ENCODE measurements around the gene EIF2S2.
"Not testable (repeated sequence)": the region's sequence is repeated elsewhere in the genome, so short reads cannot be mapped to it uniquely, and the experiment has no call there.

The EIF2S2 gene, protein sequence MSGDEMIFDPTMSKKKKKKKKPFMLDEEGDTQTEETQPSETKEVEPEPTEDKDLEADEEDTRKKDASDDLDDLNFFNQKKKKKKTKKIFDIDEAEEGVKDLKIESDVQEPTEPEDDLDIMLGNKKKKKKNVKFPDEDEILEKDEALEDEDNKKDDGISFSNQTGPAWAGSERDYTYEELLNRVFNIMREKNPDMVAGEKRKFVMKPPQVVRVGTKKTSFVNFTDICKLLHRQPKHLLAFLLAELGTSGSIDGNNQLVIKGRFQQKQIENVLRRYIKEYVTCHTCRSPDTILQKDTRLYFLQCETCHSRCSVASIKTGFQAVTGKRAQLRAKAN

GRCh38 chr20:34111702-34112599 lies at the start of gene EIF2S2:
Gene EIF2S2 (minus strand): TSS chr20:34112243. CDS start chr20:34112110, 133 bp downstream.
- DNase-seq = peak; percentile 92 to 95

- not testable (repeated sequence) for DNase-seq
These were observed 45.7 kb upstream of the EIF2S2 start for GRCh38 chr20:34157697-34158096.

DNA sequence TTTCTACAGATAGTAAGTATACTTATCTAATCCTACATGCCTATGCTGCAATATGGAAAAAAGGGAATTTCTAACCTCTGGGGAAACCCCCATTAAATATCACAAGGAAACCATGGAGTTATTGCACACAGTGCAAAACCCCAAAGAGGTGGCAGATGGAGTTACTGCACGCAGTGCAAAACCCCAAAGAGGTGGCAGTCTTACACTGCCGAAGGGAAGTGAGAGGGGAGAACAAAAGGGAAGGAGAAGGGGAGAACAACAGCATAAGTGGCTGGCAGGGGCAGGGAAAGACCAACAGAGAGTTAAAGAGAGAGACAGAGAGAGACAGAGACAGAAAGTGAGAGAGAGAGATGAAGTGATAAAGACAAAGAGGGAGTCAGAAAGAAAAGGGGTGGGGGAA lies 43.8 kb upstream of the EIF2S2 start:
- DNase-seq = no peak

DNA sequence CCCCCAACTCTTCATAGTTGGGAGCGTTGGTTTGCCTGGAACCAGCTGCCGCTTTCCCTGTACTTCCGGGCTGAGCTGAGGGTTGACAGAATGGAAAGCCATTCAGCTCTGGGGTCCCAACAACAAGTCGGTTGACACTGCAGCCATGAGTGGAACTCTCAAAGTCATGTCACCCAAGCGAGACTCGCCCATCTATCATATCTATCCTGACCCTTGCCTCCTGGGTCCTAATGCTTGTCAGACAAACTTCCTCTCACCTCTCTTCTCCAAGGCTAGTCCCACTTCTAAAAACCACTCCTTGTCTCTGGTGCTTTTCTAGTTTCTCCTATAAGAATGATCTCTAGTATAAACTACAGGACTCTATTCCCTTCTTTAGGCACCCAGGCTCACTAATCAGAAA lies 41.1 kb upstream of the EIF2S2 start:
- not testable (repeated sequence) for DNase-seq

- DNase-seq = not testable (repeated sequence)
These were observed 40.0 kb upstream of the EIF2S2 start for GRCh38 chr20:34152073-34152472.

DNA sequence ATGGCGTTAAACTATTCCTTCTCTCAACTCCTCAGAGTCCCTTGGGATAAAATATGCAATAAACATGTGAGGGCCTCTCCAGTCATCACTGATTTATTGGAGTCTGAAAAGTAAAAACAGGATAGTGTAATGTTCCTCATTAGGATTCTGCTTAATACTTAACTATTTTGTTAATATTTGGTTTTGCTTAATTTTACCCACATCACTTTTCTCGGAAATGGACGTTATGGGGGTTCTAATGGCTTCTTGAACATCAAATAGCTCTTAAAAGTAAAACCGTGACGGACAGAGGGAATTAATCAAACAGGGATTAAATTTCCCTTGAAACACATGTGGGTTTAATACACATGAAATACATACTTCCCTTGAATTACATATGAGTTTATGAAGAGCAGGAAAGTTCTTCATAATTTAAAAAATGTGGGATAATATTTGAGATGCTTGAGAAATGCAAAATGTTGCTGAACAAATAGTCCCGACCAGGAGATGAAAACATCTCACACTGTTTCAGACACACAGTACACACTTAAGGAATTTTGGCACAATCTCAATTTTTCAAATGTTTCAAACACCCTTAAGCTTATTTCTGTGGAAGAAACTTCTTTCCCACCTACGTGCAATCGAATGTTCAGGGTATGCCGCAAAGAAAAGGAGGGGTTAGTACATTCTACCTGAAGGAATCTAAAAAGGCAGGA lies 38.4 kb upstream of the EIF2S2 start:
- DNase-seq = no peak

GRCh38 chr20:34145280-34145819 lies 33.3 kb upstream of the EIF2S2 start:
- no peak for DNase-seq

GRCh38 chr20:34143951-34144350 lies 31.9 kb upstream of the EIF2S2 start:
- no peak for DNase-seq

GRCh38 chr20:34142121-34142520 lies 30.1 kb upstream of the EIF2S2 start:
- DNase-seq = no peak

GRCh38 chr20:34141293-34141692 lies 29.2 kb upstream of the EIF2S2 start:
- no peak for DNase-seq

GRCh38 chr20:34135525-34136275 lies 23.7 kb upstream of the EIF2S2 start:
- not testable (repeated sequence) for DNase-seq

GRCh38 chr20:34133365-34133860 lies 21.4 kb upstream of the EIF2S2 start:
- DNase-seq = not testable (repeated sequence)

- not testable (repeated sequence) for DNase-seq
These were observed 20.9 kb upstream of the EIF2S2 start for GRCh38 chr20:34132943-34133342.

DNA sequence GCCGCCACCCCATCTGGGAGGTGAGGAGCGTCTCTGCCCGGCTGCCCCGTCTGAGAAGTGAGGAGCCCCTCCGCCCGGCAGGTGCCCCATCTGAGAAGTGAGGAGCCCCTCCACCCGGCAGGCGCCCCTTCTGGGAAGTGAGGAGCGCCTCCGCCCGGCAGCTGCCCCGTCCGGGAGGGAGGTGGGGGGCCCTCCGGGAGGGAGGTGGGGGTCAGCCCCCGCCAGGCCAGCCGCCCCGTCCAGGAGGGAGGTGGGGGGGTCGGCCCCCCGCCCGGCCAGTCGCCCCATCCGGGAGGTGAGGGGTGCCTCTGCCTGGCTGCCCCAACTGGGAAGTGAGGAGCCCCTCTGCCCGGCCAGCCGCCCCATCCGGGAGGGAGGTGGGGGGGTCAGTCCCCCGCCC lies 20.4 kb upstream of the EIF2S2 start:
- not testable (repeated sequence) for DNase-seq

- DNase-seq = no peak
These were observed 19.4 kb upstream of the EIF2S2 start for GRCh38 chr20:34131491-34131890.

GRCh38 chr20:34129518-34130162 lies 17.6 kb upstream of the EIF2S2 start:
- peak; percentile 49 to 67 for DNase-seq

DNA sequence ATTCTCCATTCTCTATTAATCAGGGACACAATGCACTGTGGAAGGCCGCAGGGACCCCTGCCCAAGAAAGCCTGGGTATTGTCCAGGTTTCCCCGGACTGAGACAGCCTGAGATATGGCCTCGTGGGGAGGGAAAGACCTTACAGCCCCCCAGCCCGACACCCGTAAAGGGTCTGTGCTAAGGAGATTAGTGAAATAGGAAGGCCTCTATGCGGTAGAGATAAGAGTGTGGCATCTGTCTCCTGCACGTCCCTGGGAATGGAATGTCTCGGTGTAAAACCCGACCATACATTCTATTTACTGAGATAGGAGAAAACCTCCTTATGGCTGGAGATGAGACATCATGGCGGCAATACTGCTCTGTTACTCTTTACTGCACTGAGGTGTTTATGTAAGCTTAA lies 15.7 kb upstream of the EIF2S2 start:
- DNase-seq = no peak

DNA sequence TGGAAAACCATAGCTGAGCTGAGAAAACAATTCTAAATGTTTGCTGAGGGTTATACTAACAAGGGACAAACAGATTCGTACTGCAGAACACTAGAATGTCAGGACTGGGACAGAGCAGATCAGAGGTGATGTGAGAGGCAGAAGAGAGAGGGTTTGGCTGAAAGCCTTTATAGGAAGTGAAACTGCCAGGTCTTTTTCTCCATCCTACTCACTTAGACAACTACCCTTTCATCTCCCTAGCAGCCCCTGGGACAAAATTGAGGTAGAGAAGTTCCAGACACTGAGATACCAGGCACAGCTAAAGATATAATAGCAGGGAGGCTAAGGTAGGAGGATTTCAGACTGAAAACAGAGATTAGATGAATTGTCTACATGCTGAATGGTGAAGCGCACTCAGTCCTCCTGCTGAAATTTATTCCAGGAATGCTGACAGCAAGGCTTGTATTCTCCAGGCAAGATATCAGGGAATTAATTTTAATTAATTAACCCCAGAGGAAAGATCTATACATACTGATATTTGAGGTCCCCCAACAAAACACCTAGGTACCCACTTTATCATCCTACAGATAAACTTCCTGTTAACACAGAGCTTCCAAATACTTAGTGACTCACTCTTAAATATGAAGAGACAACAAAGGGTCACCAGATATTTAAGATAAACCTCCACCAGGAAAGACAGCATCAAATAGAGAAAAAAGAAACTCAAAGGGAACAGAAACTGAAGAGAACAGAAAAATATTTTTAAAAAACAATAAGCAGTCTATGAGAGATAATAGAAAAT lies 12.6 kb upstream of the EIF2S2 start:
- DNase-seq = no peak

GRCh38 chr20:34123309-34123708 lies 11.3 kb upstream of the EIF2S2 start:
- DNase-seq = no peak

- DNase-seq = no peak
These were observed 10.4 kb upstream of the EIF2S2 start for GRCh38 chr20:34122274-34122980.

Measured in activated CD4-positive, alpha-beta T cell treated with anti-CD3 and anti-CD28 coated beads for 4 hours (primary cell).